GM18502 (cell line): Measurements from ENCODE around the gene ZNF157.

ENCODE experiments used
- ATAC-seq: cut with Tn5 transposase; IDR thresholded peaks from one replicate; pipeline ENCODE4 v1.9.1; 2021; ENCODE audit warnings: mild to moderate bottlenecking; ENCODE audit not compliant: unreplicated experiment, poor library complexity

Gene ZNF157

DNA sequence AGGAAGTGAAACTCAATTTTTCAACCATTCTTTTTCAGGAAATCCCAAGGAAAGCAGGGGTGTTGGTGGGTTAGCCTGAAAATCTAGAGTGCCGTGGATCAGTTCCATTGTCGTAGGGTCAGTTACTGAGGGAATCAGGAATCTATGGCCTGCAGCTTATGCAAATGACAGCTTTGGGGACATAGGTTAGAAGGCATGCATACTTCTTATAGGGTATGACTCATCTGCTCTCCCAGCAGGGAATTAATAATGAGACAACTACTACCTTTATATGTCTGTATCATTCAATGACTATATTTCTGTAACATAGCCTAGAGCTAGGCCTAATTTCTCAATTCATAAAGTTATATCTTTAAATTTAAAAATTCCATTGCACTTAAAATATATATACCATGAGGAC is 76.1 kb downstream of the ZNF157 start:
- ATAC-seq: no peak

DNA sequence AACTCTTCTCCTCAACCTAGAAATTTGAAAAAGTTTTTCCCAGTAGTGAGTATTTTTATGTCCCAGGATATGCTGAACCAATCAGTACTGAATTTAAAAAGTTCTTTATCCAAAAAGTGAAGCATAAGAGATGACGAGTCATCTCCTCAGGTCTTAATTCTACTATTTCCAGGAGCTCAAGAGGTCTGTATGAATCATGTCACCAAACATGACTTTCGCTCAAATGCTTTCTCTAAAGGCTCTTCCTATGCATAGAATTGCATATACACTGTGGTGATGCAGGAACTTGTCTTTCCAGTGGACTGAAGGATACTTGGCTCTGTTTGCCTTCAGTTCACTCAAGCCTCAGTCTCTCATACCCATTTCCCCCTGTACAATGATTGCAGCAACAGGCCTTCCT is 76.6 kb downstream of the ZNF157 start:
- ATAC-seq: no peak

DNA sequence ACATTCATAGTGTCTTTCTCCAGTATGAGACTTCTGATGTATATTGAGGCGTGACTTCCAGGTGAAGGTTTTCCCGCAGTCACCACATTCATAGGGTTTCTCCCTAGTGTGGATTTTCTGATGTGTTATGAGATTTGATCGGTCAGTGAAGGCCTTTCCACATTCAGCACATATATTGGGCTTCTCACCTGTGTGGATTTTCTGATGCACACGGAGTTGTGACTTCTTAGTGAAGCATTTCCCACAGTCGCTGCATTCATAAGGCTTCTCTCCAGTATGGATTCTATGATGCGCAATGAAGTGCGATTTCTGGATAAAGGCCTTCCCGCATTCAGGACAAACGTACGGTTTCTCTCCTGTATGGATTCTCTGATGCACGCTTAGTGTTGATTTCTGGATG is 77.2 kb downstream of the ZNF157 start:
- ATAC-seq: no peak

DNA sequence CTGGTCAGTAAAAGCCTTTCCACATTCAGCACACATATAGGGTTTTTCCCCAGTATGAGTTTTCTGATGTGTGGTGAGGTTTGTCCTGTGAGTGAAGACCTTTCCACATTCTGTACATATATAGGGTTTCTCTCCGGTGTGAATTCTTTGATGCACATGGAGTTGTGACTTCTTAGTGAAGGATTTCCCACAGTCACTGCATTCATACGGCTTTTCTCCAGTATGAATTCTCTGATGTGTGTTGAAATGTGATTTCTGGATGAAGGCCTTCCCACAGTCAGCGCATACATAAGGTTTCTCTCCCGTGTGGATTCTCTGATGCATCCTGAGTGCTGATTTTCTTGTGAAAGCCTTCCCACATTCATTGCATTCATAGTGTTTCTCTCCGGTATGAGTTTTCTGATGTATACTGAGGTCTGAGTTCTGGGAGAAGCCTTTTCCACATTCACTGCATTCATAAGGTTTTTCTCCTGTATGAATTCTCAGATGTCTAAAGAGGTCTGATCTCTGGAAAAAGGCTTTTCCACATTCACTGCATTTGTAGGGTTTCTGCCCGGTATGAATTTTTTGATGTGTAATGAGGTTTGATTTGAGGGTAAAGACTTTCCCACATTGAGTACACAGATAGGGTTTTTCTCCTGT is 77.9 kb downstream of the ZNF157 start:
- ATAC-seq: no peak

DNA sequence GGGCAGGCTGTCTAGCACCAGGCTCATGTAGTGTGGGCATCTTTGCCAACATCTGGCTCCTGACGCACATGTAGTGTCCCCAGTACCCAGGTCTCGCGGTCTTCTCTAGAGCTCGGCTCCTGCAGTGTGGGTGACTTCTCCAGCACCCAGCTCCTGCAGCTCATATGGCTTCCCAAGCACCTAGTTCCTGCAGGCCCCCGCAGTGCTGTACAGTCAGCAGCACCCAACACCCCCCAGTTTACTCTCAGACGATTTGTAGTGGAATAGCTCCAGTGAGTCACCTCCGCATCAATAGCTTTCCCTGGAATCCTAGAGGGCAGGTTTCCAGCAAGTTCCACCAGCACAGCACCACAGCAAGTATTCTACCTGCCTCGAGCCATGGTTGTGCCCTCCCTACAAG is 81.7 kb downstream of the ZNF157 start:
- no peak for ATAC-seq

DNA sequence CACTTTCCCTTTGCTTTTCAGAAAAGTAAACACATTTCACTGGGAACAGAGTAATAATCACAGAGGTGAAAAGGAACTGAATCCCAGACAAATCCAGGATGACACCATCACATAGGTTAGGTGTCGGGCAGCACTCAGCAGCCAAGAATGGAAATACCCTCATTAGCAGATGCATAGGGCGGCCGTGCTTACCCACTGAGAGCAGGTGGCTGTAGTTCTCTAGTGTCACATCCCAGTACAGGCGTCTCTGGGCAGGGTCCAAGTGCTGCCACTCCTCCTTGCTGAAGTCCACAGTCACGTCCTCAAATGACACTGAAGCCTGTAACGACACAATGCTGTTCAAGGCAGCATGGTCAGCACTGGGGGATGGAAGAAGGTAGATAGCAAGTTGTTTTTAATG is 85.7 kb downstream of the ZNF157 start:
- no peak for ATAC-seq

DNA sequence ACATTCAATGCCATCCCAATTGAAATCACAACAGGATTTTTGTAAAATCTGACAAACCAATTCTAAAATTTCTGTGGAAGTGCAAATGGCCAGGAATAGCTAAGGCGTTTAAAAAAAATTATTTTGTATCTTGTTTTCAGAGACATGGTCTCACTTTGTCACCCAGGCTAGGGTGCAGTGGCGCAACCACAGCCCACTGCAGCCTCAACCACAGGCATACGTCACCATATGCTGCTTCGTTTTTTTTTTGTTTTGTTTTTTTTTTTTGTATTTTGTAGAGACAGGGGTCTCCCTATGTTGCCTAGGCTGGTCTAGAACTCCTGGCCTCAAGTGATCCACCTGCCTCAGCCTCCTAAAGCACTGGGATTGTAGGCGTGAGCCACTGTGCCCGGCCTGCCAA is 88.2 kb downstream of the ZNF157 start:
- ATAC-seq: no peak

DNA sequence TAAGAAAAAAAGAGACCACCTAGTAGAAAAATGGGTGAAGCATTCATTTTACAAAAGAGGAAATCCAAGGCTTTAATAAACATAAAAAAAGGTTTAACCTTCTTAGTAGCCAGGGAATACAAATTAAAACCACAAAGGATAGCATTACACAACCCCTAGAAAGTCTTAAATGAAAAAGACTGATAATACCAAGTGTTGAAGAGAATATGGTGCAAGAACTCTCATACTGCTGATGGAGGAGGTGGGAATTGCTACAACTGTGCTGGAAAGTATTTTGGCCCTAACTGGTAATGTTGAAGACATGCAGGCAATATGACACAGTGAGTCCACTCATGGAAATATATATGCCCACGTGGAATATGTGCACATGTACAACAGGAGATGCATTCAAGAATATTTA is 90.2 kb downstream of the ZNF157 start:
- ATAC-seq: no peak
